Endothelial cell of umbilical vein (primary cell): ENCODE data around the gene ETDB. TPM values are rescaled to one million over a fixed set of nuclear protein-coding genes. Genes with fewer than 3 reads are reported as not detected.

ENCODE experiments used
- BruUV-seq: library from RNA; stranded (reverse); fragments of 400-500 nt; replicated peaks from 2 replicates; lab custom pipeline; 2021; lab: Mats Ljungman, UMichigan
- CTCF ChIA-PET: fragments of 300-600, 350-600 bp; sonication (Branson Sonifier 250); formaldehyde crosslinking; loops from one replicate; lab custom pipeline; 2021; ENCODE audit warnings: antibody characterized with exemption, inconsistent platforms; lab: Charles Lee
- POLR2A ChIA-PET: fragments of 300-600, 350-600 bp; sonication (Branson Sonifier 250); formaldehyde crosslinking; loops from one replicate; lab custom pipeline; 2021; ENCODE audit warnings: antibody characterized with exemption, inconsistent platforms; lab: Charles Lee
- DNase-seq: peaks from one replicate; pipeline ENCODE4 v3.0.0-alpha.2; 2011; ENCODE audit warnings: low read depth, low spot score
- FAIRE-seq: peaks from 2 replicates; lab custom pipeline; 2011; peaks lifted over from hg19 to GRCh38; lab: Jason Lieb, UNC
- H2AFZ ChIP-seq: 2 replicates; pipeline ENCODE4 v1.6.0; 2012; ENCODE audit warnings: low read depth, low read length, control low read depth, inconsistent platforms
- H3K27ac ChIP-seq: 2 replicates; pipeline ENCODE4 v1.5.1; 2011; ENCODE audit warnings: low read depth, mild to moderate bottlenecking, control low read depth, low read length, moderate library complexity; ENCODE audit not compliant: insufficient read depth
- H3K27me3 ChIP-seq, 2 experiments: 2 replicates each; pipeline versions ENCODE4 v1.6.0 to v1.6.1; 2011; ENCODE audit warnings: low read length in 2 of 2, mixed read lengths in 1 of 2; ENCODE audit not compliant: control insufficient read depth in 2 of 2, insufficient read depth in 2 of 2
- H3K36me3 ChIP-seq, 2 experiments: 2 replicates in 1 of 2; 3 replicates in 1 of 2; pipeline ENCODE4 v1.5.1; 2011; ENCODE audit warnings: low read length in 2 of 2, mild to moderate bottlenecking in 1 of 2, moderate library complexity in 1 of 2; ENCODE audit not compliant: control insufficient read depth in 2 of 2, insufficient read depth in 2 of 2; ENCODE audit errors: extremely low read depth in 1 of 2
- H3K4me1 ChIP-seq: 3 replicates; pipeline ENCODE4 v1.5.1; 2011; ENCODE audit warnings: mild to moderate bottlenecking, low read length; ENCODE audit not compliant: control insufficient read depth, insufficient read depth; ENCODE audit errors: extremely low read depth
- H3K4me2 ChIP-seq: 2 replicates; pipeline ENCODE4 v1.6.1; 2011; ENCODE audit warnings: low read length, control low read depth, mixed read lengths; ENCODE audit not compliant: insufficient read depth
- H3K4me3 ChIP-seq, 3 experiments: fragments of 200-600 bp in 1 of 3; sonication (generic), shearing (Covaris generic) in 1 of 3; replicated peaks in 1 of 3; 2 replicates each; pipeline ENCODE4 v1.5.1; 2011 to 2016; ENCODE audit warnings: control low read depth in 3 of 3, low read length in 3 of 3, mild to moderate bottlenecking in 2 of 3, inconsistent platforms in 1 of 3, low read depth in 1 of 3, moderate library complexity in 1 of 3; ENCODE audit not compliant: insufficient read depth in 1 of 3
- H3K79me2 ChIP-seq: 2 replicates; pipeline ENCODE4 v1.6.0; 2012; ENCODE audit warnings: low read length, inconsistent platforms; ENCODE audit not compliant: control insufficient read depth, insufficient read depth
- H3K9ac ChIP-seq: replicated peaks from 2 replicates; pipeline ENCODE3; 2011; ENCODE audit warnings: low read length, control low read depth; ENCODE audit not compliant: insufficient read depth; ENCODE audit errors: extremely low read depth
- H3K9me1 ChIP-seq: replicated peaks from 3 replicates; pipeline ENCODE4 v1.6.0; 2011; ENCODE audit warnings: mild to moderate bottlenecking, low read length; ENCODE audit not compliant: control insufficient read depth, insufficient read depth; ENCODE audit errors: extremely low read depth
- H3K9me3 ChIP-seq: replicated peaks from 2 replicates; pipeline ENCODE4 v1.5.1; 2012; ENCODE audit warnings: low read length, inconsistent platforms; ENCODE audit not compliant: control insufficient read depth, insufficient read depth
- H4K20me1 ChIP-seq: replicated peaks from 2 replicates; pipeline ENCODE3; 2011; ENCODE audit warnings: mild to moderate bottlenecking, low read length; ENCODE audit not compliant: control insufficient read depth, insufficient read depth; ENCODE audit errors: extremely low read depth
- CTCF ChIP-seq, 2 donors: IDR thresholded peaks; 1 replicate in 1 of 2; 2 replicates in 1 of 2; pipeline ENCODE4 v1.5.1; 2011; ENCODE audit warnings: low read length in 2 of 2, mild to moderate bottlenecking in 2 of 2, moderate library complexity in 2 of 2, control low read depth in 1 of 2, inconsistent platforms in 1 of 2, low read depth in 1 of 2; ENCODE audit not compliant: insufficient read depth in 1 of 2; ENCODE audit errors: extremely low read depth in 1 of 2
- FOS ChIP-seq: IDR thresholded peaks from 2 replicates; pipeline ENCODE4 v1.6.1; 2011; ENCODE audit warnings: mild to moderate bottlenecking, low read length, moderate library complexity, borderline replicate concordance; ENCODE audit not compliant: insufficient read depth
- GATA2 ChIP-seq: IDR thresholded peaks from 2 replicates; pipeline ENCODE4 v1.7.0; 2011; ENCODE audit warnings: low read depth, mild to moderate bottlenecking, moderate library complexity, mixed read lengths, low read length; ENCODE audit not compliant: insufficient read length, insufficient read depth
- MAX ChIP-seq: IDR thresholded peaks from 2 replicates; pipeline ENCODE4 v1.6.1; 2011; ENCODE audit not compliant: insufficient read depth, insufficient read length
- MYC ChIP-seq: IDR thresholded peaks from one replicate; pipeline ENCODE4 v1.6.1; 2011; ENCODE audit warnings: mild to moderate bottlenecking, low read depth, low read length
- POLR2A ChIP-seq: IDR thresholded peaks from 2 replicates; pipeline ENCODE4 v1.6.1; 2012; ENCODE audit warnings: low read depth, mild to moderate bottlenecking, control low read depth, low read length
- POLR2AphosphoS5 ChIP-seq: IDR thresholded peaks from 2 replicates; pipeline ENCODE4 v1.6.1; 2012; ENCODE audit warnings: low read depth, mild to moderate bottlenecking, control low read depth, low read length, moderate library complexity; ENCODE audit not compliant: insufficient read depth
- dilution Hi-C: fragments of 300-500 bp; cut with MboI; formaldehyde crosslinking; loops from one replicate; pipeline ENCODE4 v1.15.0; 2019; ENCODE audit warnings: low sequenced_read_pairs; ENCODE audit not compliant: extremely low pct_ligation_motif_present
- intact Hi-C: fragments of 100-400 bp; cut with micrococcal nuclease; formaldehyde crosslinking; loops from one replicate; pipeline ENCODE4 v1.10.0; 2022
- polyA plus RNA-seq, 4 experiments: library from polyadenylated mRNA; depleted of rRNA in 3 of 4; stranded (reverse) in 3 of 4; unstranded in 1 of 4; fragments of >200 nt; gene quantifications; 2 replicates each; pipeline versions ENCODE4 v1.2.1 to v1.2.3, GENCODE V29; 2011 to 2012; ENCODE audit warnings: missing spikeins in 1 of 4
- total RNA-seq: library from RNA; stranded (reverse); gene quantifications from 2 replicates; pipeline ENCODE4 v1.2.3, GENCODE V29; 2021

The ETDB gene
- total and polyA plus RNA-seq, 2 donors (not counting 3 experiments of a cell fraction or from before 2014, with no cell fraction given), result not detected

- intact Hi-C loops (no loop called here), dilution Hi-C loops (no loop called here)
- POLR2A ChIA-PET, result no interaction called here
Measured at GRCh38 chrX:135095715-135096114, 24.6 kb downstream of the ETDB start.

More at GRCh38 chrX:135095715-135096114, 24.6 kb downstream of the ETDB start:
- Histone ChIP-seq H3K4me1 (no peaks in the 10 kb centered on the region), H3K36me3 (no peaks in the 10 kb centered on the region), H3K4me2 (no peak overlapping the region), H4K20me1 (no peaks in the 10 kb centered on the region), H3K9me3 (no peaks in the 10 kb centered on the region), H3K27me3 (peaks cover 0 to 13% of the 10 kb centered on the region in 2 experiments), H2AFZ (no peak overlapping the region), H3K9ac (no peak overlapping the region), H3K9me1 (no peaks in the 10 kb centered on the region), H3K4me3 (no peak overlapping the region), H3K27ac (no peak overlapping the region), H3K79me2 (no peaks in the 10 kb centered on the region)
- FAIRE-seq (no peak), DNase-seq (no peak)
- CTCF ChIA-PET, result no interaction called here
- no peak for TF ChIP-seq POLR2AphosphoS5
- TF ChIP-seq POLR2A, result no peak
- no peak for TF ChIP-seq FOS
- no peak for TF ChIP-seq GATA2
- no peak for TF ChIP-seq MYC
- TF ChIP-seq CTCF (IDR thresholded peaks at IDR 0.05; ENCODE audit: extremely low read depth in 1 of 2, insufficient read depth in 1 of 2, low read depth in 1 of 2, low read length in 2 of 2), result no peak
- no peak for TF ChIP-seq MAX
- no TSS peak for BruUV-seq
